SJSA1 (cell line): Measurements from ENCODE around the gene LRSAM1. TPM values are rescaled to one million over a fixed set of nuclear protein-coding genes. Genes with fewer than 3 reads are reported as not detected.

Source experiments
- DNase-seq, 2 experiments: peaks; one replicate each; pipeline ENCODE4 v3.0.0-alpha.2; 2015 to 2020; ENCODE audit warnings: low spot score in 2 of 2, low read depth in 1 of 2
- H3K27ac ChIP-seq: fragments of 250-450 bp; sonication (Bioruptor Pico); 2 replicates; pipeline ENCODE4 v1.5.1; 2020; ENCODE audit warnings: mild to moderate bottlenecking, moderate library complexity
- H3K27me3 ChIP-seq: fragments of 250-450 bp; sonication (Bioruptor Pico); replicated peaks from 2 replicates; pipeline ENCODE4 v1.5.1; 2020; ENCODE audit warnings: mild to moderate bottlenecking, moderate library complexity
- H3K36me3 ChIP-seq: fragments of 250-450 bp; sonication (Bioruptor Pico); 2 replicates; pipeline ENCODE4 v1.5.1; 2020; ENCODE audit warnings: mild to moderate bottlenecking
- H3K4me1 ChIP-seq: fragments of 250-450 bp; sonication (Bioruptor Pico); replicated peaks from 2 replicates; pipeline ENCODE4 v1.6.1; 2021; ENCODE audit warnings: mild to moderate bottlenecking
- H3K4me3 ChIP-seq: fragments of 250-450 bp; sonication (Bioruptor Pico); 2 replicates; pipeline ENCODE4 v1.5.1; 2020; ENCODE audit warnings: mild to moderate bottlenecking
- H3K9me3 ChIP-seq: fragments of 250-450 bp; sonication (Bioruptor Pico); replicated peaks from 2 replicates; pipeline ENCODE4 v1.5.1; 2020; ENCODE audit warnings: mild to moderate bottlenecking
- total RNA-seq: library from RNA; depleted of rRNA; stranded (reverse); fragments of >200 nt; shearing (Covaris generic); gene quantifications from 2 replicates; pipeline ENCODE4 v1.2.3, GENCODE V29; 2014

LRSAM1 gene
- total RNA-seq, 1 experiment from 2014 or later, result 5.3 TPM

- Histone ChIP-seq H3K36me3 (peaks cover 96% of the 10 kb centered on the region), H3K27ac (no peak overlapping the region)
- no peak for DNase-seq
Measured at GRCh38 chr9:127444921-127445850, 6.1 kb upstream of the LRSAM1 start.

GRCh38 chr9:127445851-127446712 lies 5.2 kb upstream of the LRSAM1 start:
- H3K4me1 ChIP-seq, result peaks cover 19% of the 10 kb centered on the region
- no peak overlapping the region for H3K27ac ChIP-seq
- peaks cover 96% of the 10 kb centered on the region for H3K36me3 ChIP-seq
- no peaks in the 10 kb centered on the region for H3K27me3 ChIP-seq
- H3K9me3 ChIP-seq, result peaks cover 2% of the 10 kb centered on the region; the same call in 1 of the 2 replicates
- H3K4me3 ChIP-seq, result no peak overlapping the region
- DNase-seq, result no peak

More at GRCh38 chr9:127444921-127445850, 6.1 kb upstream of the LRSAM1 start:
- H3K4me3 ChIP-seq, result no peak overlapping the region
- no peaks in the 10 kb centered on the region for H3K27me3 ChIP-seq
- H3K4me1 ChIP-seq, result peaks cover 19% of the 10 kb centered on the region
- H3K9me3 ChIP-seq, result peaks cover 2% of the 10 kb centered on the region; the same call in 1 of the 2 replicates

GRCh38 chr9:127446713-127447415 lies 4.4 kb upstream of the LRSAM1 start:
- no peak overlapping the region for H3K4me3 ChIP-seq
- H3K36me3 ChIP-seq, result peaks cover 88% of the 10 kb centered on the region
- no peak for DNase-seq
- H3K27ac ChIP-seq, result no peak overlapping the region
- peaks cover 2% of the 10 kb centered on the region; the same call in 1 of the 2 replicates for H3K9me3 ChIP-seq
- H3K27me3 ChIP-seq, result no peaks in the 10 kb centered on the region
- H3K4me1 ChIP-seq, result peaks cover 19% of the 10 kb centered on the region

- Histone ChIP-seq H3K27ac (no peak overlapping the region), H3K4me3 (no peak overlapping the region), H3K9me3 (peaks cover 2% of the 10 kb centered on the region; the same call in 1 of the 2 replicates), H3K36me3 (peaks cover 85% of the 10 kb centered on the region), H3K27me3 (no peaks in the 10 kb centered on the region), H3K4me1 (peaks cover 25% of the 10 kb centered on the region)
- DNase-seq, result no peak
Measured at GRCh38 chr9:127447416-127448111, 3.7 kb upstream of the LRSAM1 start.

- Histone ChIP-seq H3K36me3 (peaks cover 79% of the 10 kb centered on the region), H3K27me3 (no peaks in the 10 kb centered on the region), H3K27ac (no peak overlapping the region), H3K9me3 (peaks cover 2% of the 10 kb centered on the region; the same call in 1 of the 2 replicates), H3K4me1 (peaks cover 25% of the 10 kb centered on the region), H3K4me3 (no peak overlapping the region)
- DNase-seq, result no peak
Measured at GRCh38 chr9:127448112-127448805, 3.1 kb upstream of the LRSAM1 start.

- H3K4me3 ChIP-seq, result peak overlapping the region; percentile 85
- H3K27me3 ChIP-seq, result no peaks in the 10 kb centered on the region
- H3K9me3 ChIP-seq, result no peaks in the 10 kb centered on the region
- H3K36me3 ChIP-seq, result peaks cover 69% of the 10 kb centered on the region
- H3K4me1 ChIP-seq, result peaks cover 20% of the 10 kb centered on the region
- H3K27ac ChIP-seq, result peak overlapping the region; percentile 80
- no peak for DNase-seq
Measured at GRCh38 chr9:127449332-127449966, 1.9 kb upstream of the LRSAM1 start.

GRCh38 chr9:127450243-127450760 lies 1.0 kb upstream of the LRSAM1 start:
- no peak for DNase-seq
- H3K27me3 ChIP-seq, result no peaks in the 10 kb centered on the region
- peaks cover 61% of the 10 kb centered on the region for H3K36me3 ChIP-seq
- peak overlapping the region; percentile 85 for H3K4me3 ChIP-seq
- no peaks in the 10 kb centered on the region for H3K9me3 ChIP-seq
- peaks cover 20% of the 10 kb centered on the region for H3K4me1 ChIP-seq
- peak overlapping the region; percentile 80 for H3K27ac ChIP-seq

- no peak for DNase-seq
Measured at GRCh38 chr9:127451608-127451857, 223 bp downstream of the LRSAM1 start.

GRCh38 chr9:127451858-127452656 lies 747 bp downstream of the LRSAM1 start:
- Histone ChIP-seq H3K4me1 (peaks cover 20% of the 10 kb centered on the region), H3K9me3 (no peaks in the 10 kb centered on the region), H3K27ac (peak overlapping the region; percentile 80), H3K36me3 (peaks cover 43% of the 10 kb centered on the region), H3K4me3 (peak overlapping the region; percentile 85), H3K27me3 (no peaks in the 10 kb centered on the region)
- peak in 1 of 2 experiments; percentile 55 for DNase-seq

More at GRCh38 chr9:127451608-127451857, 223 bp downstream of the LRSAM1 start:
- H3K4me3 ChIP-seq, result peak overlapping the region; percentile 85
- peaks cover 20% of the 10 kb centered on the region for H3K4me1 ChIP-seq
- H3K9me3 ChIP-seq, result no peaks in the 10 kb centered on the region
- H3K27ac ChIP-seq, result peak overlapping the region; percentile 80
- H3K27me3 ChIP-seq, result no peaks in the 10 kb centered on the region
- peaks cover 48% of the 10 kb centered on the region for H3K36me3 ChIP-seq

GRCh38 chr9:127452691-127453090 lies 1.4 kb downstream of the LRSAM1 start:
- no peaks in the 10 kb centered on the region for H3K9me3 ChIP-seq
- H3K27ac ChIP-seq, result no peak overlapping the region
- peaks cover 20% of the 10 kb centered on the region for H3K4me1 ChIP-seq
- H3K36me3 ChIP-seq, result peaks cover 41% of the 10 kb centered on the region
- no peak for DNase-seq
- H3K27me3 ChIP-seq, result no peaks in the 10 kb centered on the region
- no peak overlapping the region for H3K4me3 ChIP-seq

GRCh38 chr9:127455324-127455992 lies 4.1 kb downstream of the LRSAM1 start:
- H3K4me3 ChIP-seq, result no peak overlapping the region
- H3K36me3 ChIP-seq, result peaks cover 14% of the 10 kb centered on the region
- no peaks in the 10 kb centered on the region for H3K9me3 ChIP-seq
- no peaks in the 10 kb centered on the region for H3K27me3 ChIP-seq
- no peak overlapping the region for H3K27ac ChIP-seq
- peaks cover 6% of the 10 kb centered on the region for H3K4me1 ChIP-seq
- DNase-seq, result no peak
